Activated T-cell treated with anti-CD3 and anti-CD28 coated beads, Interleukin-2, amount 50 U/mL, for 24 hours (primary cell): ENCODE data around the gene TAF8.

Experiments used
- DNase-seq: peaks from one replicate; pipeline ENCODE4 v3.0.0-alpha.2; 2020
- H3K27ac Mint-ChIP-seq: 2 replicates; pipeline ENCODE4 v1.8.0; 2020; ENCODE audit warnings: mild to moderate bottlenecking, mixed read lengths
- H3K27me3 Mint-ChIP-seq: 2 replicates; pipeline ENCODE4 v1.8.0; 2020; ENCODE audit warnings: mixed read lengths
- H3K36me3 Mint-ChIP-seq: 2 replicates; pipeline ENCODE4 v1.8.0; 2020; ENCODE audit warnings: low read depth, mixed read lengths
- H3K4me1 Mint-ChIP-seq: 2 replicates; pipeline ENCODE4 v1.8.0; 2020; ENCODE audit warnings: low read depth, mixed read lengths
- H3K4me3 Mint-ChIP-seq: 2 replicates; pipeline ENCODE4 v1.8.0; 2020; ENCODE audit warnings: mild to moderate bottlenecking, moderate library complexity, mixed read lengths
- H3K9me3 Mint-ChIP-seq: 2 replicates; pipeline ENCODE4 v1.8.0; 2020; ENCODE audit warnings: mixed read lengths

TAF8 gene

DNA sequence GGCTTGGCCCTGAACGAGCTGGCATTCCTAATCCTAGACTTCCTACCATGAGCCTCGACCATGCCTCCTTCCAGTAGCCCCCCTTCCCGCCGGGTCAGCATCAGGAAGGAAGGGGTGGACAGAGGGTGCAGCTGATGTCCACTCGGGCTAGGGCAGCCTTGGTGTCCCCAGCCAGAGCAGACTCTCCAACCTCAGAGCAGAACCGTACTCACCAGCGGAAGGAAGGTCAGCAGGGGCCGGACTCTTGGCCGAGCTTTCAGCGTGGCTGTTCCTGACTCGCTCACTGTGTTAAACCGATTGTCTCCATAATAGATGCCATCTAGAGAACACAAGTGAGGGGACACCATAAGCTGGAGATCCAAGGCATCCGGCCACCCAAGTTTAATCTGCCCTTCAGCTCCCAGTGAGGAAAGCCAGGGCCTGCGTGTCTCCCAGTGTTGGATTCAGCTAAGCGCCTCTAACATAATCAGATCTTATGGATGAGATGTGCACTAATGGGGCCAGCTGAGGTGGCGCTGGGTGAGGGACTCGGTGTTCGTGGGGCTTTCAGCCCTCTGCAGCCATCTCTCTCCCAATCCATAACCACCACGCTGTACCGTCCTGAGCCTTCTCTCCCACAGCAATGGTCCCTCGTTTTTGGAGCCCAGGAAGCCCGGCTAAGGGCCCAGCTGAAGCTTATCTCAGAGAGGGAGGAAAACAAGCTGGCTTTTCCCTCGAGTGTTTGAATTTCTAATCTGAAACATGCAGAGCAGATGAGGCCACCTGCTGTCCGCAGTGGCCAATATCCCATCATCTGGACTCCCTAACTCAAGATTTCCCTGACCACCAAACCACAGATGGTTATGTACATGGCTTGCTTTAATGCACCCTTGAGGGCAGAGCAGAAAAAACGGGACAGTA lies 78.4 kb downstream of the TAF8 start:
- no peaks in the 10 kb centered on the region for H3K27me3 Mint-ChIP-seq
- no peaks in the 10 kb centered on the region for H3K4me1 Mint-ChIP-seq
- H3K36me3 Mint-ChIP-seq = no peaks in the 10 kb centered on the region
- H3K27ac Mint-ChIP-seq = no peak overlapping the region
- DNase-seq = no peak
- no peak overlapping the region for H3K4me3 Mint-ChIP-seq
- no peaks in the 10 kb centered on the region for H3K9me3 Mint-ChIP-seq

DNA sequence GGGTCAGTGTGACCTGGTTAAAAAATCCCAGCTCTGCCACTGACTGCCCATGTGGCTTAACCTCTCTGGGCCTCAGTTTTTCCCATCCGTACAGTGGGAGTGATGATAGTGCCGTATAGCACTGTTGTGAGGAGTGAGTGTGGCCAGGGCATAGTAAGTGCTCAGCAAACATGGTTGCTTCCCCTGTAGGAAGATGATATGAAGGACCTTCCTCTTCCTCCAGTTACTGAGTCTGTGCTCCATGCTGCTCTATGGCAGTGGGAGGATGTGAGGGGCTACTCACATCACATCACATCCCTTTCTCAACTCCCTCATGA lies 79.0 kb downstream of the TAF8 start:
- H3K27ac Mint-ChIP-seq = no peak overlapping the region
- H3K27me3 Mint-ChIP-seq = no peaks in the 10 kb centered on the region
- no peaks in the 10 kb centered on the region for H3K36me3 Mint-ChIP-seq
- H3K4me3 Mint-ChIP-seq = no peak overlapping the region
- DNase-seq = no peak
- no peaks in the 10 kb centered on the region for H3K4me1 Mint-ChIP-seq
- H3K9me3 Mint-ChIP-seq = no peaks in the 10 kb centered on the region

DNA sequence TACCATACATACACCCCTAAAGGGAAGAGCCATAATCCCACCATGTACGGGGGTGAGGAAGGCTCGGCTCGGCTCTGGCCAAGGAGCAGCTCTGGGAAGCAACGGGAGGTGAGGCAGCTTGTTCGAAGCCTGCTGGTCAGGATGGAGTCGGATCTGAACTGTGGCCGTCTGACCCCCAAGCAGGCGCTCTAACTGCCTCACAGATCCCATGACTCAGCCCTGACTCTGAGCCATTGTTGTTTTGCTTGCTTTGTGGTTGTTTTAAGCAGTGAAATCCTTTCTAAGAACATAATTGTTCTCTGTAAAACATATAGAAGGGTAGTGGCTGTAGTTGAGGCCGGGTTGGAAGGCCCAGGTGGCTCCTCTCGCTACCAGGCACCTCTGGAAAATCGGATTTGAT lies 81.2 kb downstream of the TAF8 start:
- Mint-ChIP-seq H3K4me3 (no peak overlapping the region), H3K9me3 (no peaks in the 10 kb centered on the region), H3K27ac (no peak overlapping the region), H3K36me3 (no peaks in the 10 kb centered on the region), H3K27me3 (no peaks in the 10 kb centered on the region), H3K4me1 (peaks cover 3% of the 10 kb centered on the region)
- DNase-seq = no peak

DNA sequence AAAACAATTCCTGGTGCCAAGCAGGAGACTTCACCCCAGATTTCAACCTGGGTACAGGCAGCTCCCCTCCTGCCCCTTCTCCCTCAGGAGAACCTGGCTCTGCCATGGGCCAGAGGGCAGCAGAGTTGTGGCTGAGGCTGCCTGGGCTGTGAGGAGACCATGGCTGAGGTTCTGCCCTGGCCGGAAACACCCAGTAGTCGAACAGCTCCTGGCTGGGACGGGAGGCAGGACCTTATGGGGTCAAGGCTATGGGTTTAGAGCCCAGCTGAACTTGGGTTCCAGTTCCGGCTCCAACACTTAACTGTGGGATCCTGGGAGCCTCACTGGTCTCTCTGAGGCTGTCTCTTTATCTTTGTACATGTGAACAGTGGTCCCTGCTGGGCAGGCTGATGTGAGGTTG lies 83.6 kb downstream of the TAF8 start:
- Mint-ChIP-seq H3K9me3 (no peaks in the 10 kb centered on the region), H3K36me3 (no peaks in the 10 kb centered on the region), H3K27me3 (peaks cover 3% of the 10 kb centered on the region), H3K4me3 (no peak overlapping the region), H3K27ac (no peak overlapping the region), H3K4me1 (peaks cover 13% of the 10 kb centered on the region)
- no peak for DNase-seq

DNA sequence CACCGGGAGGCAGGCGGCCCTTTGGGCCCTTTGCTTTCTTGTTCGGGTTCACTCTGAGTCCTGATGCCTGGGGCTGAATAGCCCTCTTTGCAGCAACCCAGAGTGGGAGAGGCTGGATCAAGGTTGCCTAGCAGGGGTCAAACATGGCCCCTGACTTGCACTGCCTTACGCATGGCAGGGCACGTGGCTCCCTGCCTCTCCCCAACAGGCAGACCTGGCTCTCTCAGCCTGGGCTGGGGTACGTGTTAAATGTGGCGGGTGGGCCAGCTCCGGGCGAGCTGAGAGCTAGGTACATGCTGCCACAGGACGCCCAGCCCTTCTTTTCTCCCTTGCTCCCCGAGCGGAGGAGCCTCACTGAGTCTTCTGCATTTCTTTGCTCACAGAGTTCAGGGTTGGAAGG lies 84.8 kb downstream of the TAF8 start:
- no peak overlapping the region for H3K4me3 Mint-ChIP-seq
- peaks cover 6% of the 10 kb centered on the region for H3K27me3 Mint-ChIP-seq
- H3K27ac Mint-ChIP-seq = no peak overlapping the region
- no peaks in the 10 kb centered on the region for H3K36me3 Mint-ChIP-seq
- no peak for DNase-seq
- H3K4me1 Mint-ChIP-seq = peaks cover 13% of the 10 kb centered on the region
- no peaks in the 10 kb centered on the region for H3K9me3 Mint-ChIP-seq

DNA sequence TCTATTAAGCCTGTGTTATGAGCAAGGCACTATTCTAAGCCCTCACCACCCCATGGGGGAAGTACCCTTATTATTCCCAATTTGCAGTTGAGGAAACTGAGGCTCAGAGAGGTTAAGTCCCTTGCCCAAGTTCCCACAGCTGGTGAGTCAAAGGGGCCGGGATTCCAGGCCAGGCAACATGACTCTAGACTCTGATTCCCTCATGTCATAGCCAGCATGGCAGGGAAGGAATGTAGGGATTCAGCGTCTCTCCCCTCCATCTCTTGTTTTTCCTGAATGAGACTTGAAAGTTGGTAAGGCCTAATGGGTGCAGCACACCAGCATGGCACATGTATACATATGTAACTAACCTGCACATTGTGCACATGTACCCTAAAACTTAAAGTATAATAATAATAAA lies 85.4 kb downstream of the TAF8 start:
- H3K4me3 Mint-ChIP-seq = no peak overlapping the region
- peaks cover 13% of the 10 kb centered on the region for H3K4me1 Mint-ChIP-seq
- no peak overlapping the region for H3K27ac Mint-ChIP-seq
- DNase-seq = no peak
- no peaks in the 10 kb centered on the region for H3K36me3 Mint-ChIP-seq
- H3K9me3 Mint-ChIP-seq = no peaks in the 10 kb centered on the region
- peaks cover 12% of the 10 kb centered on the region for H3K27me3 Mint-ChIP-seq

DNA sequence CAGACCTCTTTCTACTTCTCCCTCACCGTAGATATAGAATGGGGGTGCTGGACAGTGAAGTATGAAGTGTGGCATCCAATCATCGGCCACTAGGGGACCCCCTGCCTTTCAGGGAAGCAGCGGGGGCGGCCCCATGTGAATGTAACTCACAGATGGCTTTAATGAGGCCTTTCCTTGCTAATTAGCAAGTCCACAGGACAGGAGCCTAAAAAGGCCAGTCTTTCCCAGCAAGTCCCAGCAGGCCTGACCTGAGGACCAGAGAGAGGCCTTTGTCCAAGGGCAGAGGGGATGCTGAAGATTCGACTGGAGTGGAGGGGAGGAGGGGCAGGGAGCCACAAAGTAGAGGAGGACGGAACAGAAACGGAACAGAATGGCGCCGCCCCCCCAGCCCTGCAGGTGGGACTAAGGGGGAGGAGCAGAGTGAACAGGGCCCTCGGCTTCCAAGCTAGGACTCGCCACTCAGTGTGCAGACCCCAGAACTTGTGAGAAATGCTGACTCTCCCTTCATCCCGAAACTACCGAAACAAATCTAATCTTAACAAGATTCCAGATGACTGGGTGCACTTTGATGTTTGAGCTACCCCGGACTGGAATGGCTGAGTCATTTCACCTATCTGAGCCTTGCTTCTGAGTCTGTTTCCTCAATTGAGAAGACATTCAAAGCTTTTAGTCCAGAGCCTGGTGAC lies 86.3 kb downstream of the TAF8 start:
- Mint-ChIP-seq H3K4me1 (peaks cover 13% of the 10 kb centered on the region), H3K27ac (peak overlapping the region; percentile 78), H3K36me3 (no peaks in the 10 kb centered on the region), H3K27me3 (peaks cover 21% of the 10 kb centered on the region), H3K9me3 (no peaks in the 10 kb centered on the region), H3K4me3 (no peak overlapping the region)
- DNase-seq = peak; percentile 60
